Measurements from ENCODE around the gene RXRG.

The RXRG gene

GRCh38 chr1:165403835-165404482, 41.0 kb downstream of the RXRG start:
- CTCF ChIA-PET: interaction anchor here (1.0 to 5.0 kb wide), 5 partner anchors 8 to 190 kb away, joined by 3 to 38 read pairs (median 5); no protein-coding TSS in a partner anchor
- POLR2A ChIA-PET: no interaction called here
- H3K4me3 ChIP-seq (ENCODE audit: low read depth, low read length): no peak overlapping the region
- TF ChIP-seq CTCF (IDR thresholded peaks at IDR 0.05; ENCODE audit: insufficient read depth, low read length, missing control alignments): peak; percentile 18
- no peak for DNase-seq (ENCODE audit: low read depth, low spot score)

- no peak for TF ChIP-seq CTCF (IDR thresholded peaks at IDR 0.05; ENCODE audit: insufficient read depth, low read length, missing control alignments)
- no peak overlapping the region for H3K4me3 ChIP-seq (ENCODE audit: low read depth, low read length)
- DNase-seq (ENCODE audit: low read depth, low spot score): no peak
- ChIA-PET POLR2A (no interaction called here), CTCF (interaction anchor here (1.0 to 5.0 kb wide), 3 partner anchors 10 to 191 kb away, joined by 3 to 38 read pairs (median 8); no protein-coding TSS in a partner anchor)
These were observed 42.3 kb downstream of the RXRG start for GRCh38 chr1:165402517-165403111.

- H3K4me3 ChIP-seq (ENCODE audit: low read depth, low read length): no peak overlapping the region
- DNase-seq (ENCODE audit: low read depth, low spot score): no peak
- ChIA-PET CTCF (interaction anchor here (1.1 to 8.9 kb wide), 2 partner anchors 29 to 198 kb away, joined by 3 to 277 read pairs; no protein-coding TSS in a partner anchor), POLR2A (no interaction called here)
- no peak for TF ChIP-seq CTCF (IDR thresholded peaks at IDR 0.05; ENCODE audit: insufficient read depth, low read length, missing control alignments)
These were observed 47.0 kb downstream of the RXRG start for GRCh38 chr1:165397944-165398343.

GRCh38 chr1:165395901-165396300, 49.0 kb downstream of the RXRG start:
- CTCF ChIA-PET: interaction anchor here (1.1 to 8.9 kb wide), 3 partner anchors 9 to 200 kb away, joined by 3 to 277 read pairs (median 5); no protein-coding TSS in a partner anchor
- H3K4me3 ChIP-seq (ENCODE audit: low read depth, low read length): no peak overlapping the region
- no peak for TF ChIP-seq CTCF (IDR thresholded peaks at IDR 0.05; ENCODE audit: insufficient read depth, low read length, missing control alignments)
- POLR2A ChIA-PET: no interaction called here
- DNase-seq (ENCODE audit: low read depth, low spot score): no peak

- no peak overlapping the region for H3K4me3 ChIP-seq (ENCODE audit: low read depth, low read length)
- no peak for TF ChIP-seq CTCF (IDR thresholded peaks at IDR 0.05; ENCODE audit: insufficient read depth, low read length, missing control alignments)
- ChIA-PET POLR2A (no interaction called here), CTCF (interaction anchor here (1.1 to 8.9 kb wide), 3 partner anchors 10 to 200 kb away, joined by 3 to 277 read pairs (median 5); no protein-coding TSS in a partner anchor)
- no peak for DNase-seq (ENCODE audit: low read depth, low spot score)
These were observed 49.4 kb downstream of the RXRG start for GRCh38 chr1:165395478-165395877.

Measured in AG04449 (cell line).